ENCODE results near the gene PLCL2. TPM values are rescaled to one million over a fixed set of nuclear protein-coding genes. Genes with fewer than 3 reads are reported as not detected.

PLCL2 gene
- total and polyA plus RNA-seq, 4 donors: 1.5 to 16.5 (median 9.4) TPM

DNA sequence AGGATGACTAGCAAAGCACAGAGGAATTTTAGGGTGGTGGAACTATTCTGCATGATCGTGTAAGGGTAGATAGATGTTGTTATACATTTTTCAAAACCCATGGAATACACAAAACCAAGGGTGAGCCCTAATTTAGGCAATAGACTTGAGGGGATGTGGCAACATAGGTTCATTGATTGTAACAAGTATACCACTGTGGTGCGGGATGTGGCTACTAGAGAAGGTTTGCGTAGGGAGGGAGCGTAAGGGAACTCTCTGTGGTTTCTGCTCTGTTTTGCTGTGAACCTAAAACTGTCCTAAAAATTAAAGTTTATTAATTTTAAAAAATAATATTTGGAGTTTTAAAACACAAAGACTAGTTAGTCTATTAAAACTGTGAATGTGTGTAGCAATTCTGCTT is 202.8 kb downstream of the PLCL2 start:
- no peak overlapping the region for H3K27ac ChIP-seq (ENCODE audit: low read depth in 1 of 2, low read length in 2 of 2)
- H3K9ac ChIP-seq (ENCODE audit: low read depth in 1 of 2, low read length in 2 of 2): no peak overlapping the region
- no peak for TF ChIP-seq JUND (IDR thresholded peaks at IDR 0.05)
- no peak for TF ChIP-seq YY1 (IDR thresholded peaks at IDR 0.05)
- TF ChIP-seq HNF4G (IDR thresholded peaks at IDR 0.05): no peak
- TF ChIP-seq, protein P1, sequence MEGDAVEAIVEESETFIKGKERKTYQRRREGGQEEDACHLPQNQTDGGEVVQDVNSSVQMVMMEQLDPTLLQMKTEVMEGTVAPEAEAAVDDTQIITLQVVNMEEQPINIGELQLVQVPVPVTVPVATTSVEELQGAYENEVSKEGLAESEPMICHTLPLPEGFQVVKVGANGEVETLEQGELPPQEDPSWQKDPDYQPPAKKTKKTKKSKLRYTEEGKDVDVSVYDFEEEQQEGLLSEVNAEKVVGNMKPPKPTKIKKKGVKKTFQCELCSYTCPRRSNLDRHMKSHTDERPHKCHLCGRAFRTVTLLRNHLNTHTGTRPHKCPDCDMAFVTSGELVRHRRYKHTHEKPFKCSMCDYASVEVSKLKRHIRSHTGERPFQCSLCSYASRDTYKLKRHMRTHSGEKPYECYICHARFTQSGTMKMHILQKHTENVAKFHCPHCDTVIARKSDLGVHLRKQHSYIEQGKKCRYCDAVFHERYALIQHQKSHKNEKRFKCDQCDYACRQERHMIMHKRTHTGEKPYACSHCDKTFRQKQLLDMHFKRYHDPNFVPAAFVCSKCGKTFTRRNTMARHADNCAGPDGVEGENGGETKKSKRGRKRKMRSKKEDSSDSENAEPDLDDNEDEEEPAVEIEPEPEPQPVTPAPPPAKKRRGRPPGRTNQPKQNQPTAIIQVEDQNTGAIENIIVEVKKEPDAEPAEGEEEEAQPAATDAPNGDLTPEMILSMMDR (IDR thresholded peaks at IDR 0.05; ENCODE audit: low read depth, low read length, missing input control): no peak
- no peak for TF ChIP-seq RXRA (IDR thresholded peaks at IDR 0.05)
- TF ChIP-seq, protein P2, sequence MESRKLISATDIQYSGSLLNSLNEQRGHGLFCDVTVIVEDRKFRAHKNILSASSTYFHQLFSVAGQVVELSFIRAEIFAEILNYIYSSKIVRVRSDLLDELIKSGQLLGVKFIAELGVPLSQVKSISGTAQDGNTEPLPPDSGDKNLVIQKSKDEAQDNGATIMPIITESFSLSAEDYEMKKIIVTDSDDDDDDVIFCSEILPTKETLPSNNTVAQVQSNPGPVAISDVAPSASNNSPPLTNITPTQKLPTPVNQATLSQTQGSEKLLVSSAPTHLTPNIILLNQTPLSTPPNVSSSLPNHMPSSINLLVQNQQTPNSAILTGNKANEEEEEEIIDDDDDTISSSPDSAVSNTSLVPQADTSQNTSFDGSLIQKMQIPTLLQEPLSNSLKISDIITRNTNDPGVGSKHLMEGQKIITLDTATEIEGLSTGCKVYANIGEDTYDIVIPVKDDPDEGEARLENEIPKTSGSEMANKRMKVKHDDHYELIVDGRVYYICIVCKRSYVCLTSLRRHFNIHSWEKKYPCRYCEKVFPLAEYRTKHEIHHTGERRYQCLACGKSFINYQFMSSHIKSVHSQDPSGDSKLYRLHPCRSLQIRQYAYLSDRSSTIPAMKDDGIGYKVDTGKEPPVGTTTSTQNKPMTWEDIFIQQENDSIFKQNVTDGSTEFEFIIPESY (IDR thresholded peaks at IDR 0.05): no peak
- TF ChIP-seq, protein P3, sequence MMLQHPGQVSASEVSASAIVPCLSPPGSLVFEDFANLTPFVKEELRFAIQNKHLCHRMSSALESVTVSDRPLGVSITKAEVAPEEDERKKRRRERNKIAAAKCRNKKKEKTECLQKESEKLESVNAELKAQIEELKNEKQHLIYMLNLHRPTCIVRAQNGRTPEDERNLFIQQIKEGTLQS (IDR thresholded peaks at IDR 0.05): no peak
- H3K36me3 ChIP-seq (ENCODE audit: control insufficient read depth in 4 of 4, insufficient read depth in 3 of 4, low read depth in 1 of 4, low read length in 3 of 4): peaks cover 0 to 12% (median 3%) of the 10 kb centered on the region in 4 donors
- 91% methylated on average over 4 of the region's 4 CpGs for WGBS
- no peak for DNase-seq (ENCODE audit: low spot score)
- no peak overlapping the region for H3K4me3 ChIP-seq (ENCODE audit: low read depth in 1 of 3, low read length in 3 of 3)
- no peaks in the 10 kb centered on the region for H3K27me3 ChIP-seq (ENCODE audit: control insufficient read depth in 4 of 4, insufficient read depth in 4 of 4, low read length in 3 of 4)
- H3K4me1 ChIP-seq (ENCODE audit: control insufficient read depth in 4 of 4, insufficient read depth in 4 of 4, low read length in 3 of 4): no peaks in the 10 kb centered on the region
- no peaks in the 10 kb centered on the region for H3K9me3 ChIP-seq (ENCODE audit: control insufficient read depth in 4 of 4, low read length in 3 of 4)

DNA sequence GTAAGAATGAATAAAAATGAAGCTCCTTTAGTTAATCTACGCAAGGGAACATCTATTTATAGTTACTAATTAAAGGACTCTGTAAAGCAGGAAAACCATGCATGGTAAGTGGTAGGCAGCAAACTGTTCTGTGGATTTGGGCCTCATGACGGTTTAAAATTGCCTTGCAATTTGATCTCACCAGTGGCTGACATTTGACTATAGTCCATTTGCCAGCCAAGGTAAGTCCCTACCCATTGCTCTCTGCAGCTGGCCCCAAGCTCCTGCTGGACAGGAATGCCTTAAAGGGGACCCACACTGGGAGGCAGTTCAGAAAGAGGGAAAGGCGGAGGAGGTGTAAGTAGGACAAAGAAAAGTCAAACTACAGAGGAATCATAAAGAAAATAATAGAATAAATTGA is 203.3 kb downstream of the PLCL2 start:
- no peaks in the 10 kb centered on the region for H3K9me3 ChIP-seq (ENCODE audit: control insufficient read depth in 4 of 4, low read length in 3 of 4)
- H3K36me3 ChIP-seq (ENCODE audit: control insufficient read depth in 4 of 4, insufficient read depth in 3 of 4, low read depth in 1 of 4, low read length in 3 of 4): peaks cover 0 to 12% (median 2%) of the 10 kb centered on the region in 4 donors
- H3K9ac ChIP-seq (ENCODE audit: low read depth in 1 of 2, low read length in 2 of 2): no peak overlapping the region
- no peaks in the 10 kb centered on the region for H3K4me1 ChIP-seq (ENCODE audit: control insufficient read depth in 4 of 4, insufficient read depth in 4 of 4, low read length in 3 of 4)
- H3K4me3 ChIP-seq (ENCODE audit: low read depth in 1 of 3, low read length in 3 of 3): no peak overlapping the region
- no peak for TF ChIP-seq YY1 (IDR thresholded peaks at IDR 0.05)
- TF ChIP-seq TAF1 (conservative IDR thresholded peaks at IDR 0.05): no peak
- TF ChIP-seq, protein P4, sequence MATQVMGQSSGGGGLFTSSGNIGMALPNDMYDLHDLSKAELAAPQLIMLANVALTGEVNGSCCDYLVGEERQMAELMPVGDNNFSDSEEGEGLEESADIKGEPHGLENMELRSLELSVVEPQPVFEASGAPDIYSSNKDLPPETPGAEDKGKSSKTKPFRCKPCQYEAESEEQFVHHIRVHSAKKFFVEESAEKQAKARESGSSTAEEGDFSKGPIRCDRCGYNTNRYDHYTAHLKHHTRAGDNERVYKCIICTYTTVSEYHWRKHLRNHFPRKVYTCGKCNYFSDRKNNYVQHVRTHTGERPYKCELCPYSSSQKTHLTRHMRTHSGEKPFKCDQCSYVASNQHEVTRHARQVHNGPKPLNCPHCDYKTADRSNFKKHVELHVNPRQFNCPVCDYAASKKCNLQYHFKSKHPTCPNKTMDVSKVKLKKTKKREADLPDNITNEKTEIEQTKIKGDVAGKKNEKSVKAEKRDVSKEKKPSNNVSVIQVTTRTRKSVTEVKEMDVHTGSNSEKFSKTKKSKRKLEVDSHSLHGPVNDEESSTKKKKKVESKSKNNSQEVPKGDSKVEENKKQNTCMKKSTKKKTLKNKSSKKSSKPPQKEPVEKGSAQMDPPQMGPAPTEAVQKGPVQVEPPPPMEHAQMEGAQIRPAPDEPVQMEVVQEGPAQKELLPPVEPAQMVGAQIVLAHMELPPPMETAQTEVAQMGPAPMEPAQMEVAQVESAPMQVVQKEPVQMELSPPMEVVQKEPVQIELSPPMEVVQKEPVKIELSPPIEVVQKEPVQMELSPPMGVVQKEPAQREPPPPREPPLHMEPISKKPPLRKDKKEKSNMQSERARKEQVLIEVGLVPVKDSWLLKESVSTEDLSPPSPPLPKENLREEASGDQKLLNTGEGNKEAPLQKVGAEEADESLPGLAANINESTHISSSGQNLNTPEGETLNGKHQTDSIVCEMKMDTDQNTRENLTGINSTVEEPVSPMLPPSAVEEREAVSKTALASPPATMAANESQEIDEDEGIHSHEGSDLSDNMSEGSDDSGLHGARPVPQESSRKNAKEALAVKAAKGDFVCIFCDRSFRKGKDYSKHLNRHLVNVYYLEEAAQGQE (IDR thresholded peaks at IDR 0.05): no peak
- TF ChIP-seq HNF4G (IDR thresholded peaks at IDR 0.05): no peak
- TF ChIP-seq EGR1 (IDR thresholded peaks at IDR 0.05; ENCODE audit: low read depth in 2 of 2): no peak
- no peak for TF ChIP-seq GABPA (IDR thresholded peaks at IDR 0.05 in 1 of 2, conservative IDR thresholded peaks at IDR 0.05 in 1 of 2)
- TF ChIP-seq FOXA1 (IDR thresholded peaks at IDR 0.05): no peak
- no peak for TF ChIP-seq FOXA2 (IDR thresholded peaks at IDR 0.05)
- DNase-seq (ENCODE audit: low spot score): no peak
- no peak overlapping the region for H3K27ac ChIP-seq (ENCODE audit: low read depth in 1 of 2, low read length in 2 of 2)
- 93% methylated on average over 3 of the region's 3 CpGs for WGBS
- no peaks in the 10 kb centered on the region for H3K27me3 ChIP-seq (ENCODE audit: control insufficient read depth in 4 of 4, insufficient read depth in 4 of 4, low read length in 3 of 4)
